CD14-positive monocyte (primary cell): ENCODE measurements around the gene TCIRG1. TPM values are rescaled to one million over a fixed set of nuclear protein-coding genes. Genes with fewer than 3 reads are reported as not detected.
A peak's percentile ranks its signal among the peaks of the same experiment; 100 is the strongest.
"Not testable (repeated sequence)": the region's sequence is repeated elsewhere in the genome, so short reads cannot be mapped to it uniquely, and the experiment has no call there.

Source experiments
- DNase-seq, 3 donors: peaks; one replicate each; pipeline ENCODE4 v3.0.0-alpha.2; 2011 to 2022
- H2AFZ ChIP-seq: 2 replicates; pipeline ENCODE4 v1.6.0; 2012; ENCODE audit warnings: mild to moderate bottlenecking, low read depth, low read length, inconsistent platforms; ENCODE audit not compliant: insufficient read depth, poor library complexity, severe bottlenecking
- H3K27ac ChIP-seq, 2 donors: 1 replicate in 1 of 2; 2 replicates in 1 of 2; pipeline ENCODE4 v1.5.1; 2012 to 2013; ENCODE audit warnings: low read length in 2 of 2, control low read depth in 1 of 2, inconsistent platforms in 1 of 2, low read depth in 1 of 2, mild to moderate bottlenecking in 1 of 2
- H3K27me3 ChIP-seq, 2 donors: one replicate each; pipeline versions ENCODE4 v1.6.0 to v1.6.1; 2011 to 2013; ENCODE audit warnings: low read length in 2 of 2; ENCODE audit not compliant: control insufficient read depth in 2 of 2, insufficient read depth in 2 of 2
- H3K36me3 ChIP-seq, 2 donors: replicated peaks in 1 of 2; 1 replicate in 1 of 2; 2 replicates in 1 of 2; pipeline versions ENCODE4 v1.5.1 to v1.6.1; 2012 to 2013; ENCODE audit warnings: low read length in 2 of 2, control low read depth in 1 of 2, inconsistent platforms in 1 of 2, mild to moderate bottlenecking in 1 of 2; ENCODE audit not compliant: insufficient read depth in 2 of 2, control insufficient read depth in 1 of 2
- H3K4me1 ChIP-seq, 2 donors: 1 replicate in 1 of 2; 2 replicates in 1 of 2; pipeline versions ENCODE4 v1.5.1 to v1.6.1; 2012 to 2013; ENCODE audit warnings: low read length in 2 of 2, control low read depth in 1 of 2, inconsistent platforms in 1 of 2, mild to moderate bottlenecking in 1 of 2, moderate library complexity in 1 of 2; ENCODE audit not compliant: insufficient read depth in 2 of 2, control insufficient read depth in 1 of 2
- H3K4me2 ChIP-seq: replicated peaks from 2 replicates; pipeline ENCODE3; 2012; ENCODE audit warnings: low read length, moderate library complexity, mild to moderate bottlenecking; ENCODE audit not compliant: poor library complexity, severe bottlenecking; ENCODE audit errors: extremely low read depth
- H3K4me3 ChIP-seq, 3 experiments: fragments of 200-600 bp in 1 of 3; sonication (generic) in 1 of 3; replicated peaks in 1 of 3; 1 replicate in 2 of 3; 2 replicates in 1 of 3; pipeline ENCODE4 v1.5.1; 2011 to 2013; ENCODE audit warnings: low read length in 3 of 3, mild to moderate bottlenecking in 3 of 3, control low read depth in 2 of 3, low read depth in 2 of 3, inconsistent platforms in 1 of 3, moderate library complexity in 1 of 3
- H3K79me2 ChIP-seq: 2 replicates; pipeline ENCODE4 v1.6.0; 2012; ENCODE audit warnings: mild to moderate bottlenecking, control low read depth, inconsistent platforms, low read length, moderate library complexity; ENCODE audit not compliant: insufficient read depth
- H3K9ac ChIP-seq: 2 replicates; pipeline ENCODE4 v1.6.0; 2017; ENCODE audit warnings: low read length, mild to moderate bottlenecking; ENCODE audit not compliant: insufficient read depth, poor library complexity, severe bottlenecking
- H3K9me3 ChIP-seq, 2 donors: replicated peaks in 1 of 2; 1 replicate in 1 of 2; 2 replicates in 1 of 2; pipeline versions ENCODE4 v1.5.1 to v1.6.1; 2012 to 2013; ENCODE audit warnings: low read length in 2 of 2, control low read depth in 1 of 2; ENCODE audit not compliant: control insufficient read depth in 1 of 2, insufficient read depth in 1 of 2
- H4K20me1 ChIP-seq: 2 replicates; pipeline ENCODE4 v1.6.0; 2012; ENCODE audit warnings: mild to moderate bottlenecking, low read length, control low read depth, moderate library complexity; ENCODE audit not compliant: insufficient read depth
- H3K27ac Mint-ChIP-seq, 7 donors: one replicate each; pipeline ENCODE4 v1.8.0; 2020; ENCODE audit warnings: mild to moderate bottlenecking in 7 of 7, mixed read lengths in 7 of 7, moderate library complexity in 6 of 7, inconsistent platforms in 2 of 7
- H3K27me3 Mint-ChIP-seq, 3 donors: one replicate each; pipeline ENCODE4 v1.8.0; 2021 to 2022; ENCODE audit warnings: low read depth in 3 of 3, mild to moderate bottlenecking in 3 of 3, mixed read lengths in 3 of 3, moderate library complexity in 3 of 3, inconsistent platforms in 1 of 3
- H3K36me3 Mint-ChIP-seq, 2 donors: one replicate each; pipeline ENCODE4 v1.8.0; 2020; ENCODE audit warnings: mixed read lengths in 2 of 2, inconsistent platforms in 1 of 2, mild to moderate bottlenecking in 1 of 2
- H3K4me1 Mint-ChIP-seq: one replicate; pipeline ENCODE4 v1.8.0; 2020; ENCODE audit warnings: mild to moderate bottlenecking, mixed read lengths
- H3K4me3 Mint-ChIP-seq, 2 donors: one replicate each; pipeline ENCODE4 v1.8.0; 2020; ENCODE audit warnings: mild to moderate bottlenecking in 2 of 2, mixed read lengths in 2 of 2, moderate library complexity in 1 of 2
- H3K9me3 Mint-ChIP-seq, 7 donors: one replicate each; pipeline ENCODE4 v1.8.0; 2020 to 2022; ENCODE audit warnings: mixed read lengths in 7 of 7, mild to moderate bottlenecking in 6 of 7, moderate library complexity in 6 of 7, inconsistent platforms in 2 of 7
- WGBS: methylation state at CpG from one replicate; pipeline ENCODE4 v1.1.5; 2013; ENCODE audit warnings: missing lambda C conversion rate; ENCODE audit not compliant: insufficient coverage; 5-methylcytosine and 5-hydroxymethylcytosine counted together
- intact Hi-C, 2 donors: fragments of 100-400 bp; cut with micrococcal nuclease; formaldehyde crosslinking; loops; one replicate each; pipeline versions ENCODE4 v1.15.0 to v1.15.1; 2023
- polyA plus RNA-seq, 3 donors: library from polyadenylated mRNA; depleted of rRNA in 1 of 3; unstranded in 2 of 3; stranded (reverse) in 1 of 3; fragments of 300-500 nt in 2 of 3; fragments of >200 nt in 1 of 3; fragmentation: Illumina TruSeq in 2 of 3; gene quantifications; 1 replicate in 2 of 3; 2 replicates in 1 of 3; pipeline ENCODE4 v1.2.3, GENCODE V29; 2012 to 2021
- TF ChIP-seq, protein P1 (sequence below): fragments of 200-600 bp; IDR thresholded peaks from one replicate; pipeline ENCODE4 v1.8.0; 2022; ENCODE audit warnings: antibody characterized with exemption, mild to moderate bottlenecking

TCIRG1 gene
- polyA plus RNA-seq, 3 donors, result 197 to 1,286 (median 225) TPM

- peaks cover 41% of the 10 kb centered on the region for H4K20me1 ChIP-seq
- H3K9me3 Mint-ChIP-seq, H3K9ac ChIP-seq, H3K79me2 ChIP-seq, DNase-seq, H3K27ac ChIP-seq, H3K9me3 ChIP-seq, H3K4me2 ChIP-seq, H3K4me3 ChIP-seq, H3K27me3 ChIP-seq, H3K27ac Mint-ChIP-seq, H3K27me3 Mint-ChIP-seq, H3K4me1 ChIP-seq, H2AFZ ChIP-seq, intact Hi-C loops: not testable (repeated sequence)
- peak overlapping the region in 1 of 2 donors; percentile 60 for H3K4me3 Mint-ChIP-seq
- 50% methylated on average over 2 of the region's 70 CpGs for WGBS
- peaks cover 21 to 35% of the 10 kb centered on the region in 2 donors for H3K36me3 ChIP-seq
- H3K4me1 Mint-ChIP-seq, result peaks cover 19% of the 10 kb centered on the region
- H3K36me3 Mint-ChIP-seq, result peaks cover 28 to 41% of the 10 kb centered on the region in 2 donors
Measured at GRCh38 chr11:67991347-67992121, 47.3 kb upstream of the TCIRG1 start.

GRCh38 chr11:67993821-67994220 is 45.0 kb upstream of the TCIRG1 start:
- TF ChIP-seq, protein P1, sequence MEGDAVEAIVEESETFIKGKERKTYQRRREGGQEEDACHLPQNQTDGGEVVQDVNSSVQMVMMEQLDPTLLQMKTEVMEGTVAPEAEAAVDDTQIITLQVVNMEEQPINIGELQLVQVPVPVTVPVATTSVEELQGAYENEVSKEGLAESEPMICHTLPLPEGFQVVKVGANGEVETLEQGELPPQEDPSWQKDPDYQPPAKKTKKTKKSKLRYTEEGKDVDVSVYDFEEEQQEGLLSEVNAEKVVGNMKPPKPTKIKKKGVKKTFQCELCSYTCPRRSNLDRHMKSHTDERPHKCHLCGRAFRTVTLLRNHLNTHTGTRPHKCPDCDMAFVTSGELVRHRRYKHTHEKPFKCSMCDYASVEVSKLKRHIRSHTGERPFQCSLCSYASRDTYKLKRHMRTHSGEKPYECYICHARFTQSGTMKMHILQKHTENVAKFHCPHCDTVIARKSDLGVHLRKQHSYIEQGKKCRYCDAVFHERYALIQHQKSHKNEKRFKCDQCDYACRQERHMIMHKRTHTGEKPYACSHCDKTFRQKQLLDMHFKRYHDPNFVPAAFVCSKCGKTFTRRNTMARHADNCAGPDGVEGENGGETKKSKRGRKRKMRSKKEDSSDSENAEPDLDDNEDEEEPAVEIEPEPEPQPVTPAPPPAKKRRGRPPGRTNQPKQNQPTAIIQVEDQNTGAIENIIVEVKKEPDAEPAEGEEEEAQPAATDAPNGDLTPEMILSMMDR, result peak; percentile 78
- H3K27me3 Mint-ChIP-seq, result not testable (repeated sequence)

GRCh38 chr11:67994387-67994786 is 44.4 kb upstream of the TCIRG1 start:
- H3K9me3 Mint-ChIP-seq, H3K4me3 Mint-ChIP-seq, H3K27me3 ChIP-seq, H3K27ac ChIP-seq, H3K4me3 ChIP-seq, H2AFZ ChIP-seq, DNase-seq, H3K9me3 ChIP-seq, H3K9ac ChIP-seq, H3K4me2 ChIP-seq, H3K27ac Mint-ChIP-seq, H3K27me3 Mint-ChIP-seq, intact Hi-C loops: not testable (repeated sequence)
- H3K4me1 ChIP-seq, result peaks cover 33 to 35% of the 10 kb centered on the region in 2 donors
- peaks cover 70% of the 10 kb centered on the region for H4K20me1 ChIP-seq
- Mint-ChIP-seq H3K36me3 (peaks cover 44 to 67% of the 10 kb centered on the region in 2 donors), H3K4me1 (peaks cover 44% of the 10 kb centered on the region)
- peaks cover 38 to 56% of the 10 kb centered on the region in 2 donors for H3K36me3 ChIP-seq
- 100% methylated on average over 5 of the region's 5 CpGs for WGBS
- peaks cover 16% of the 10 kb centered on the region for H3K79me2 ChIP-seq

More at GRCh38 chr11:67993821-67994220, 45.0 kb upstream of the TCIRG1 start:
- H3K4me3 ChIP-seq, H3K4me3 Mint-ChIP-seq, H3K9ac ChIP-seq, H3K27me3 ChIP-seq, H3K79me2 ChIP-seq, H2AFZ ChIP-seq, H3K27ac ChIP-seq, intact Hi-C loops, H3K9me3 ChIP-seq, H3K9me3 Mint-ChIP-seq, H3K4me2 ChIP-seq: not testable (repeated sequence)
- 20% methylated on average over 10 of the region's 12 CpGs for WGBS
- Mint-ChIP-seq H3K36me3 (peaks cover 44 to 61% of the 10 kb centered on the region in 2 donors), H3K4me1 (peaks cover 42% of the 10 kb centered on the region), H3K27ac (peak overlapping the region in 2 of 7 donors; percentile 25 to 57)
- peaks cover 64% of the 10 kb centered on the region for H4K20me1 ChIP-seq
- peak in 1 of 3 donors; percentile 16 for DNase-seq
- H3K36me3 ChIP-seq, result peaks cover 33 to 51% of the 10 kb centered on the region in 2 donors
- peaks cover 27 to 30% of the 10 kb centered on the region in 2 donors for H3K4me1 ChIP-seq

GRCh38 chr11:67995129-67995528 is 43.7 kb upstream of the TCIRG1 start:
- H2AFZ ChIP-seq, H3K4me3 Mint-ChIP-seq, H3K4me3 ChIP-seq, H3K4me2 ChIP-seq, H3K27me3 ChIP-seq, H3K27me3 Mint-ChIP-seq, H3K9me3 ChIP-seq, intact Hi-C loops, H3K27ac ChIP-seq, H3K9ac ChIP-seq, DNase-seq, H3K9me3 Mint-ChIP-seq: not testable (repeated sequence)
- H3K4me1 ChIP-seq, result peaks cover 34 to 43% of the 10 kb centered on the region in 2 donors
- peaks cover 23% of the 10 kb centered on the region for H3K79me2 ChIP-seq
- H3K27ac Mint-ChIP-seq, result peak overlapping the region in 2 of 7 donors; percentile 16 to 58
- peaks cover 48% of the 10 kb centered on the region for H3K4me1 Mint-ChIP-seq
- H4K20me1 ChIP-seq, result peaks cover 77% of the 10 kb centered on the region
- WGBS, result 100% methylated on average over 2 of the region's 3 CpGs
- peaks cover 46 to 64% of the 10 kb centered on the region in 2 donors for H3K36me3 ChIP-seq
- H3K36me3 Mint-ChIP-seq, result peaks cover 44 to 73% of the 10 kb centered on the region in 2 donors
